ENCODE measurements around the gene SPAG17. TPM values are rescaled to one million over a fixed set of nuclear protein-coding genes. Genes with fewer than 3 reads are reported as not detected.

The SPAG17 gene
- total and polyA plus RNA-seq, 2 experiments from 2014 or later = 1.0 to 1.1 TPM

DNA sequence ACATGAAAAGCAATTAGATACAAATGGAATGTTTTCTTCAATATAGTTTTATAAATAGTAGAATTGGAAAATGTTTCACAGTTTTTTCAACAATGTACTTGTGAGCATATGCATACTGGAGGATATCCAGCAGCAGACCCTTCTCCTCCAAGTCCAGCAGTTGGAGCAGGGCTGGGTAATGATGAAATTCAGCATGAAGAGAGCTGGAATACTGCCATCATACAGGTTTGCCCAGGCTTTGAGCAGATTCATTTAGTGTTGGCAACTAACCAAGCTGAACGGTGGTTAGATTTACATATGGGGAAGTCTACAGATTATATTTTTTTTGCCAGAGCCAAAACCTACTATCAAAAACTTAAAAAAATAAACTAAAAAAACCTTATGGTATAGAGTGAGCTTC lies 217.1 kb downstream of the SPAG17 start:
- H3K4me1 ChIP-seq (ENCODE audit: insufficient read depth) = peaks cover 9% of the 10 kb centered on the region; the same call in 1 of the 2 replicates
- no peak overlapping the region for H3K4me2 ChIP-seq
- H3K4me1 Mint-ChIP-seq = peaks cover 19% of the 10 kb centered on the region
- H4K20me1 ChIP-seq (replicated peaks; ENCODE audit: insufficient read depth) = no peaks in the 10 kb centered on the region
- no peak overlapping the region for H3K27ac ChIP-seq (ENCODE audit: low read depth)
- H3K27ac Mint-ChIP-seq = no peak overlapping the region; the same call in none of the 2 replicates
- no peak overlapping the region for H3K4me3 ChIP-seq
- no peaks in the 10 kb centered on the region for H3K79me2 ChIP-seq (replicated peaks; ENCODE audit: insufficient read depth)
- TF ChIP-seq EZH2phosphoT487 (IDR thresholded peaks at IDR 0.05; ENCODE audit: unreplicated experiment) (no peak), JUNB (IDR thresholded peaks at IDR 0.05; ENCODE audit: unreplicated experiment) (no peak), EZH2 (IDR thresholded peaks at IDR 0.05; ENCODE audit: low read depth, unreplicated experiment) (no peak), STAT1 (IDR thresholded peaks at IDR 0.05; ENCODE audit: unreplicated experiment) (no peak), ZNF114 (CRISPR knock-in tag; IDR thresholded peaks at IDR 0.05) (no peak), NANOG (IDR thresholded peaks at IDR 0.05; ENCODE audit: borderline replicate concordance) (no peak), POLR2AphosphoS5 (IDR thresholded peaks at IDR 0.05; ENCODE audit: low read depth) (no peak), CREB1 (CRISPR knock-in tag; IDR thresholded peaks at IDR 0.05; ENCODE audit: low read depth) (no peak), ZNF331 (CRISPR knock-in tag; IDR thresholded peaks at IDR 0.05; ENCODE audit: low read depth) (no peak)
- TF ChIP-seq, protein P1, sequence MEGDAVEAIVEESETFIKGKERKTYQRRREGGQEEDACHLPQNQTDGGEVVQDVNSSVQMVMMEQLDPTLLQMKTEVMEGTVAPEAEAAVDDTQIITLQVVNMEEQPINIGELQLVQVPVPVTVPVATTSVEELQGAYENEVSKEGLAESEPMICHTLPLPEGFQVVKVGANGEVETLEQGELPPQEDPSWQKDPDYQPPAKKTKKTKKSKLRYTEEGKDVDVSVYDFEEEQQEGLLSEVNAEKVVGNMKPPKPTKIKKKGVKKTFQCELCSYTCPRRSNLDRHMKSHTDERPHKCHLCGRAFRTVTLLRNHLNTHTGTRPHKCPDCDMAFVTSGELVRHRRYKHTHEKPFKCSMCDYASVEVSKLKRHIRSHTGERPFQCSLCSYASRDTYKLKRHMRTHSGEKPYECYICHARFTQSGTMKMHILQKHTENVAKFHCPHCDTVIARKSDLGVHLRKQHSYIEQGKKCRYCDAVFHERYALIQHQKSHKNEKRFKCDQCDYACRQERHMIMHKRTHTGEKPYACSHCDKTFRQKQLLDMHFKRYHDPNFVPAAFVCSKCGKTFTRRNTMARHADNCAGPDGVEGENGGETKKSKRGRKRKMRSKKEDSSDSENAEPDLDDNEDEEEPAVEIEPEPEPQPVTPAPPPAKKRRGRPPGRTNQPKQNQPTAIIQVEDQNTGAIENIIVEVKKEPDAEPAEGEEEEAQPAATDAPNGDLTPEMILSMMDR (conservative IDR thresholded peaks at IDR 0.05; ENCODE audit: low read depth in 2 of 2) = no peak
- TF ChIP-seq, protein P2, sequence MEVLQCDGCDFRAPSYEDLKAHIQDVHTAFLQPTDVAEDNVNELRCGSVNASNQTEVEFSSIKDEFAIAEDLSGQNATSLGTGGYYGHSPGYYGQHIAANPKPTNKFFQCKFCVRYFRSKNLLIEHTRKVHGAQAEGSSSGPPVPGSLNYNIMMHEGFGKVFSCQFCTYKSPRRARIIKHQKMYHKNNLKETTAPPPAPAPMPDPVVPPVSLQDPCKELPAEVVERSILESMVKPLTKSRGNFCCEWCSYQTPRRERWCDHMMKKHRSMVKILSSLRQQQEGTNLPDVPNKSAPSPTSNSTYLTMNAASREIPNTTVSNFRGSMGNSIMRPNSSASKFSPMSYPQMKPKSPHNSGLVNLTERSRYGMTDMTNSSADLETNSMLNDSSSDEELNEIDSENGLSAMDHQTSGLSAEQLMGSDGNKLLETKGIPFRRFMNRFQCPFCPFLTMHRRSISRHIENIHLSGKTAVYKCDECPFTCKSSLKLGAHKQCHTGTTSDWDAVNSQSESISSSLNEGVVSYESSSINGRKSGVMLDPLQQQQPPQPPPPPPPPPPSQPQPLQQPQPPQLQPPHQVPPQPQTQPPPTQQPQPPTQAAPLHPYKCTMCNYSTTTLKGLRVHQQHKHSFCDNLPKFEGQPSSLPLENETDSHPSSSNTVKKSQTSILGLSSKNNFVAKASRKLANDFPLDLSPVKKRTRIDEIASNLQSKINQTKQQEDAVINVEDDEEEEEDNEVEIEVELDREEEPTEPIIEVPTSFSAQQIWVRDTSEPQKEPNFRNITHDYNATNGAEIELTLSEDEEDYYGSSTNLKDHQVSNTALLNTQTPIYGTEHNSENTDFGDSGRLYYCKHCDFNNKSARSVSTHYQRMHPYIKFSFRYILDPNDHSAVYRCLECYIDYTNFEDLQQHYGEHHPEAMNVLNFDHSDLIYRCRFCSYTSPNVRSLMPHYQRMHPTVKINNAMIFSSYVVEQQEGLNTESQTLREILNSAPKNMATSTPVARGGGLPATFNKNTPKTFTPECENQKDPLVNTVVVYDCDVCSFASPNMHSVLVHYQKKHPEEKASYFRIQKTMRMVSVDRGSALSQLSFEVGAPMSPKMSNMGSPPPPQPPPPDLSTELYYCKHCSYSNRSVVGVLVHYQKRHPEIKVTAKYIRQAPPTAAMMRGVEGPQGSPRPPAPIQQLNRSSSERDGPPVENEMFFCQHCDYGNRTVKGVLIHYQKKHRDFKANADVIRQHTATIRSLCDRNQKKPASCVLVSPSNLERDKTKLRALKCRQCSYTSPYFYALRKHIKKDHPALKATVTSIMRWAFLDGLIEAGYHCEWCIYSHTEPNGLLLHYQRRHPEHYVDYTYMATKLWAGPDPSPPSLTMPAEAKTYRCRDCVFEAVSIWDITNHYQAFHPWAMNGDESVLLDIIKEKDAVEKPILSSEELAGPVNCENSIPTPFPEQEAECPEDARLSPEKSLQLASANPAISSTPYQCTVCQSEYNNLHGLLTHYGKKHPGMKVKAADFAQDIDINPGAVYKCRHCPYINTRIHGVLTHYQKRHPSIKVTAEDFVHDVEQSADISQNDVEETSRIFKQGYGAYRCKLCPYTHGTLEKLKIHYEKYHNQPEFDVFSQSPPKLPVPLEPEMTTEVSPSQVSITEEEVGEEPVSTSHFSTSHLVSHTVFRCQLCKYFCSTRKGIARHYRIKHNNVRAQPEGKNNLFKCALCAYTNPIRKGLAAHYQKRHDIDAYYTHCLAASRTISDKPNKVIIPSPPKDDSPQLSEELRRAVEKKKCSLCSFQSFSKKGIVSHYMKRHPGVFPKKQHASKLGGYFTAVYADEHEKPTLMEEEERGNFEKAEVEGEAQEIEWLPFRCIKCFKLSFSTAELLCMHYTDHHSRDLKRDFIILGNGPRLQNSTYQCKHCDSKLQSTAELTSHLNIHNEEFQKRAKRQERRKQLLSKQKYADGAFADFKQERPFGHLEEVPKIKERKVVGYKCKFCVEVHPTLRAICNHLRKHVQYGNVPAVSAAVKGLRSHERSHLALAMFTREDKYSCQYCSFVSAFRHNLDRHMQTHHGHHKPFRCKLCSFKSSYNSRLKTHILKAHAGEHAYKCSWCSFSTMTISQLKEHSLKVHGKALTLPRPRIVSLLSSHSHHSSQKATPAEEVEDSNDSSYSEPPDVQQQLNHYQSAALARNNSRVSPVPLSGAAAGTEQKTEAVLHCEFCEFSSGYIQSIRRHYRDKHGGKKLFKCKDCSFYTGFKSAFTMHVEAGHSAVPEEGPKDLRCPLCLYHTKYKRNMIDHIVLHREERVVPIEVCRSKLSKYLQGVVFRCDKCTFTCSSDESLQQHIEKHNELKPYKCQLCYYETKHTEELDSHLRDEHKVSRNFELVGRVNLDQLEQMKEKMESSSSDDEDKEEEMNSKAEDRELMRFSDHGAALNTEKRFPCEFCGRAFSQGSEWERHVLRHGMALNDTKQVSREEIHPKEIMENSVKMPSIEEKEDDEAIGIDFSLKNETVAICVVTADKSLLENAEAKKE (CRISPR knock-in tag; IDR thresholded peaks at IDR 0.05) = no peak
- TF ChIP-seq, protein P3, sequence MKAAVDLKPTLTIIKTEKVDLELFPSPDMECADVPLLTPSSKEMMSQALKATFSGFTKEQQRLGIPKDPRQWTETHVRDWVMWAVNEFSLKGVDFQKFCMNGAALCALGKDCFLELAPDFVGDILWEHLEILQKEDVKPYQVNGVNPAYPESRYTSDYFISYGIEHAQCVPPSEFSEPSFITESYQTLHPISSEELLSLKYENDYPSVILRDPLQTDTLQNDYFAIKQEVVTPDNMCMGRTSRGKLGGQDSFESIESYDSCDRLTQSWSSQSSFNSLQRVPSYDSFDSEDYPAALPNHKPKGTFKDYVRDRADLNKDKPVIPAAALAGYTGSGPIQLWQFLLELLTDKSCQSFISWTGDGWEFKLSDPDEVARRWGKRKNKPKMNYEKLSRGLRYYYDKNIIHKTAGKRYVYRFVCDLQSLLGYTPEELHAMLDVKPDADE (IDR thresholded peaks at IDR 0.05) = no peak
- TF ChIP-seq, protein P4, sequence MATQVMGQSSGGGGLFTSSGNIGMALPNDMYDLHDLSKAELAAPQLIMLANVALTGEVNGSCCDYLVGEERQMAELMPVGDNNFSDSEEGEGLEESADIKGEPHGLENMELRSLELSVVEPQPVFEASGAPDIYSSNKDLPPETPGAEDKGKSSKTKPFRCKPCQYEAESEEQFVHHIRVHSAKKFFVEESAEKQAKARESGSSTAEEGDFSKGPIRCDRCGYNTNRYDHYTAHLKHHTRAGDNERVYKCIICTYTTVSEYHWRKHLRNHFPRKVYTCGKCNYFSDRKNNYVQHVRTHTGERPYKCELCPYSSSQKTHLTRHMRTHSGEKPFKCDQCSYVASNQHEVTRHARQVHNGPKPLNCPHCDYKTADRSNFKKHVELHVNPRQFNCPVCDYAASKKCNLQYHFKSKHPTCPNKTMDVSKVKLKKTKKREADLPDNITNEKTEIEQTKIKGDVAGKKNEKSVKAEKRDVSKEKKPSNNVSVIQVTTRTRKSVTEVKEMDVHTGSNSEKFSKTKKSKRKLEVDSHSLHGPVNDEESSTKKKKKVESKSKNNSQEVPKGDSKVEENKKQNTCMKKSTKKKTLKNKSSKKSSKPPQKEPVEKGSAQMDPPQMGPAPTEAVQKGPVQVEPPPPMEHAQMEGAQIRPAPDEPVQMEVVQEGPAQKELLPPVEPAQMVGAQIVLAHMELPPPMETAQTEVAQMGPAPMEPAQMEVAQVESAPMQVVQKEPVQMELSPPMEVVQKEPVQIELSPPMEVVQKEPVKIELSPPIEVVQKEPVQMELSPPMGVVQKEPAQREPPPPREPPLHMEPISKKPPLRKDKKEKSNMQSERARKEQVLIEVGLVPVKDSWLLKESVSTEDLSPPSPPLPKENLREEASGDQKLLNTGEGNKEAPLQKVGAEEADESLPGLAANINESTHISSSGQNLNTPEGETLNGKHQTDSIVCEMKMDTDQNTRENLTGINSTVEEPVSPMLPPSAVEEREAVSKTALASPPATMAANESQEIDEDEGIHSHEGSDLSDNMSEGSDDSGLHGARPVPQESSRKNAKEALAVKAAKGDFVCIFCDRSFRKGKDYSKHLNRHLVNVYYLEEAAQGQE (IDR thresholded peaks at IDR 0.05; ENCODE audit: unreplicated experiment) = no peak
- H3K27me3 ChIP-seq (ENCODE audit: insufficient read depth) = no peaks in the 10 kb centered on the region
- no peaks in the 10 kb centered on the region for H3K36me3 Mint-ChIP-seq (ENCODE audit: low read depth)
- no peaks in the 10 kb centered on the region for H3K9me2 ChIP-seq (ENCODE audit: insufficient read depth)
- peak; percentile 45; the same call in 2 of the 3 replicates for ATAC-seq
- H3K9me3 Mint-ChIP-seq = no peaks in the 10 kb centered on the region
- no peak overlapping the region for H3K4me3 Mint-ChIP-seq
- H3K36me3 ChIP-seq (ENCODE audit: insufficient read depth) = no peaks in the 10 kb centered on the region; the same call in 1 of the 2 replicates
- no peak for DNase-seq (ENCODE audit: low spot score)
- no peaks in the 10 kb centered on the region for H3F3A ChIP-seq (replicated peaks; ENCODE audit: low read depth)
- no peak overlapping the region for H2AFZ ChIP-seq
- H3K27me3 Mint-ChIP-seq (ENCODE audit: insufficient read depth, low read depth, poor library complexity) = peaks cover 2% of the 10 kb centered on the region
